Mesenchymal stem cell (in vitro differentiated cells and primary cell): ENCODE measurements around the gene SNX18.
"Not testable (repeated sequence)": the region's sequence is repeated elsewhere in the genome, so short reads cannot be mapped to it uniquely, and the experiment has no call there.

Experiments used
- DNase-seq: peaks from one replicate; pipeline ENCODE4 v3.0.0-alpha.2; 2013
- H2AFZ ChIP-seq: one replicate; pipeline ENCODE4 v1.6.1; 2013; ENCODE audit warnings: low read depth, mild to moderate bottlenecking, control low read depth, inconsistent platforms, low read length, moderate library complexity
- H2AK5ac ChIP-seq: 2 replicates; pipeline ENCODE4 v1.6.1; 2013; ENCODE audit warnings: low read length, moderate library complexity, mild to moderate bottlenecking, inconsistent platforms; ENCODE audit not compliant: severe bottlenecking
- H2BK120ac ChIP-seq: one replicate; pipeline ENCODE4 v1.6.1; 2013; ENCODE audit warnings: low read depth, mild to moderate bottlenecking, inconsistent platforms, low read length, moderate library complexity
- H2BK12ac ChIP-seq, 2 experiments: one replicate each; pipeline ENCODE4 v1.6.1; 2013; ENCODE audit warnings: inconsistent platforms in 2 of 2, low read length in 2 of 2, mild to moderate bottlenecking in 2 of 2, moderate library complexity in 2 of 2, control low read depth in 1 of 2
- H2BK15ac ChIP-seq: one replicate; pipeline ENCODE4 v1.6.1; 2013; ENCODE audit warnings: mild to moderate bottlenecking, low read depth, inconsistent platforms; ENCODE audit not compliant: poor library complexity, severe bottlenecking
- H2BK5ac ChIP-seq: 2 replicates; pipeline ENCODE4 v1.6.1; 2013; ENCODE audit warnings: low read depth, mild to moderate bottlenecking, low read length, control low read depth, inconsistent platforms; ENCODE audit not compliant: poor library complexity, severe bottlenecking
- H3K14ac ChIP-seq, 2 experiments: one replicate each; pipeline ENCODE4 v1.6.1; 2013; ENCODE audit warnings: inconsistent platforms in 2 of 2, low read length in 2 of 2, control low read depth in 1 of 2, mild to moderate bottlenecking in 1 of 2, moderate library complexity in 1 of 2
- H3K18ac ChIP-seq, 2 experiments: one replicate each; pipeline ENCODE4 v1.6.1; 2013; ENCODE audit warnings: inconsistent platforms in 2 of 2, low read length in 2 of 2, control low read depth in 1 of 2, low read depth in 1 of 2, mild to moderate bottlenecking in 1 of 2
- H3K23ac ChIP-seq, 2 experiments: one replicate each; pipeline ENCODE4 v1.6.1; 2013; ENCODE audit warnings: inconsistent platforms in 2 of 2, low read length in 2 of 2, mild to moderate bottlenecking in 2 of 2, moderate library complexity in 2 of 2, control low read depth in 1 of 2
- H3K27ac ChIP-seq: 2 replicates; pipeline ENCODE4 v1.5.1; 2013; ENCODE audit warnings: mild to moderate bottlenecking, moderate library complexity, low read length, control low read depth, inconsistent platforms; ENCODE audit not compliant: poor library complexity, severe bottlenecking
- H3K27me3 ChIP-seq, 2 experiments: 2 replicates each; pipeline versions ENCODE4 v1.6.1 to v1.7.0; 2013; ENCODE audit warnings: low read length in 2 of 2, mild to moderate bottlenecking in 2 of 2, moderate library complexity in 2 of 2, control low read depth in 1 of 2, inconsistent platforms in 1 of 2; ENCODE audit not compliant: control insufficient read depth in 1 of 2, insufficient read depth in 1 of 2
- H3K36me3 ChIP-seq, 2 experiments: 2 replicates each; pipeline versions ENCODE4 v1.6.1 to v1.7.0; 2013; ENCODE audit warnings: low read length in 2 of 2, control low read depth in 1 of 2, inconsistent platforms in 1 of 2, low read depth in 1 of 2, mild to moderate bottlenecking in 1 of 2; ENCODE audit not compliant: insufficient read depth in 2 of 2, control insufficient read depth in 1 of 2
- H3K4ac ChIP-seq, 2 experiments: one replicate each; pipeline ENCODE4 v1.6.1; 2013; ENCODE audit warnings: inconsistent platforms in 2 of 2, low read length in 2 of 2, mild to moderate bottlenecking in 2 of 2, moderate library complexity in 2 of 2, control low read depth in 1 of 2, low read depth in 1 of 2
- H3K4me1 ChIP-seq: 2 replicates; pipeline ENCODE4 v1.6.1; 2013; ENCODE audit warnings: low read depth, low read length, control low read depth; ENCODE audit not compliant: control insufficient read depth, insufficient read depth
- H3K4me2 ChIP-seq: 2 replicates; pipeline ENCODE4 v1.6.1; 2013; ENCODE audit warnings: low read length, mild to moderate bottlenecking, inconsistent platforms; ENCODE audit not compliant: poor library complexity, severe bottlenecking
- H3K4me3 ChIP-seq, 2 experiments: 2 replicates each; pipeline versions ENCODE4 v1.5.1 to v1.7.0; 2013; ENCODE audit warnings: low read length in 2 of 2, mild to moderate bottlenecking in 2 of 2, control low read depth in 1 of 2, low read depth in 1 of 2; ENCODE audit not compliant: insufficient read depth in 1 of 2
- H3K79me1 ChIP-seq: replicated peaks from 2 replicates; pipeline ENCODE4 v1.6.1; 2013; ENCODE audit warnings: mild to moderate bottlenecking, control low read depth, low read length, inconsistent platforms; ENCODE audit not compliant: poor library complexity, severe bottlenecking
- H3K9ac ChIP-seq: 2 replicates; pipeline ENCODE4 v1.7.0; 2013; ENCODE audit warnings: mild to moderate bottlenecking, low read length, moderate library complexity
- H3K9me3 ChIP-seq: 2 replicates; pipeline ENCODE4 v1.7.0; 2013; ENCODE audit warnings: mild to moderate bottlenecking, low read length; ENCODE audit not compliant: control insufficient read depth
- H4K8ac ChIP-seq: one replicate; pipeline ENCODE4 v1.6.1; 2013; ENCODE audit warnings: inconsistent platforms, mild to moderate bottlenecking, low read length, moderate library complexity
- H4K91ac ChIP-seq: one replicate; pipeline ENCODE4 v1.6.1; 2013; ENCODE audit warnings: mild to moderate bottlenecking, low read length, inconsistent platforms
- WGBS: methylation state at CpG from one replicate; pipeline ENCODE4 v1.1.7; 2013; ENCODE audit warnings: mixed read lengths; 5-methylcytosine and 5-hydroxymethylcytosine counted together

Gene SNX18

GRCh38 chr5:54535149-54535844, 17.7 kb downstream of the SNX18 start:
- Histone ChIP-seq H3K14ac (peak overlapping the region in 1 of 2 experiments; percentile 55), H3K4me2 (no peak overlapping the region), H3K9ac (no peak overlapping the region), H2BK15ac (no peak overlapping the region), H2BK120ac (no peak overlapping the region), H3K27me3 (no peaks in the 10 kb centered on the region), H3K4me3 (no peak overlapping the region), H3K4ac (no peak overlapping the region), H3K79me1 (peaks cover 15% of the 10 kb centered on the region), H3K18ac (no peak overlapping the region), H2AFZ (no peak overlapping the region), H4K91ac (no peak overlapping the region), H3K4me1 (peaks cover 6% of the 10 kb centered on the region), H3K9me3 (no peaks in the 10 kb centered on the region), H2AK5ac (no peak overlapping the region), H4K8ac (no peak overlapping the region), H3K27ac (no peak overlapping the region), H2BK5ac (no peak overlapping the region), H3K36me3 (peaks cover 0 to 7% of the 10 kb centered on the region in 2 experiments), H3K23ac (peak overlapping the region in 1 of 2 experiments; percentile 83), H2BK12ac (no peak overlapping the region)
- WGBS: 97% methylated on average over 3 of the region's 4 CpGs
- no peak for DNase-seq

- H3K4me3 ChIP-seq, H2BK15ac ChIP-seq, H3K14ac ChIP-seq, H3K9me3 ChIP-seq, DNase-seq, H3K18ac ChIP-seq, H2BK12ac ChIP-seq, H3K4me2 ChIP-seq, H2AFZ ChIP-seq, H2AK5ac ChIP-seq, H3K4me1 ChIP-seq, H3K4ac ChIP-seq, H3K23ac ChIP-seq, H3K9ac ChIP-seq, H4K91ac ChIP-seq, H2BK120ac ChIP-seq, H2BK5ac ChIP-seq, H3K27me3 ChIP-seq, H3K36me3 ChIP-seq, H4K8ac ChIP-seq, H3K27ac ChIP-seq: not testable (repeated sequence)
- 100% methylated on average over 3 of the region's 6 CpGs for WGBS
- peaks cover 14% of the 10 kb centered on the region for H3K79me1 ChIP-seq
Measured at GRCh38 chr5:54536375-54536774, 18.8 kb downstream of the SNX18 start.

GRCh38 chr5:54536861-54537260, 19.3 kb downstream of the SNX18 start:
- not testable (repeated sequence) for DNase-seq, H2BK15ac ChIP-seq, H3K27me3 ChIP-seq, H2AK5ac ChIP-seq, H2BK120ac ChIP-seq, H3K36me3 ChIP-seq, H3K27ac ChIP-seq, H3K9me3 ChIP-seq, H2BK12ac ChIP-seq, H3K4me1 ChIP-seq, H3K18ac ChIP-seq, H2BK5ac ChIP-seq, H4K8ac ChIP-seq, H3K14ac ChIP-seq, H2AFZ ChIP-seq, H3K4ac ChIP-seq, H3K23ac ChIP-seq, H3K4me3 ChIP-seq, H4K91ac ChIP-seq, H3K4me2 ChIP-seq
- Histone ChIP-seq H3K79me1 (peaks cover 16% of the 10 kb centered on the region), H3K9ac (peak overlapping the region; percentile 73)
- 100% methylated on average over 2 of the region's 4 CpGs for WGBS

- Histone ChIP-seq H3K4me3 (peak overlapping the region in 1 of 2 experiments; percentile 54), H3K36me3 (peaks cover 0 to 7% of the 10 kb centered on the region in 2 experiments), H3K9me3 (no peaks in the 10 kb centered on the region), H4K8ac (no peak overlapping the region), H3K27ac (no peak overlapping the region), H2AK5ac (no peak overlapping the region), H3K27me3 (no peaks in the 10 kb centered on the region), H3K18ac (no peak overlapping the region), H2BK12ac (no peak overlapping the region), H3K14ac (no peak overlapping the region), H3K4me1 (no peaks in the 10 kb centered on the region), H3K23ac (no peak overlapping the region), H3K9ac (peak overlapping the region; percentile 73), H2AFZ (no peak overlapping the region), H3K4me2 (no peak overlapping the region), H3K79me1 (peaks cover 22% of the 10 kb centered on the region), H2BK120ac (no peak overlapping the region), H3K4ac (no peak overlapping the region), H4K91ac (no peak overlapping the region), H2BK5ac (no peak overlapping the region), H2BK15ac (no peak overlapping the region)
- DNase-seq: no peak
- 100% methylated on average over 1 of the region's 2 CpGs for WGBS
Measured at GRCh38 chr5:54537725-54538124, 20.2 kb downstream of the SNX18 start.
